ENCODE measurements around the gene MANEAL.

MANEAL gene

GRCh38 chr1:37794372-37795339 is 1.0 kb downstream of the MANEAL start:
- peaks cover 10% of the 10 kb centered on the region; the same call in 1 of the 2 replicates for H3K79me2 ChIP-seq (ENCODE audit: insufficient read depth, low read depth)
- H3K4me2 ChIP-seq = peak overlapping the region; percentile 95
- H4K20me1 ChIP-seq (ENCODE audit: insufficient read depth) = no peaks in the 10 kb centered on the region
- no peaks in the 10 kb centered on the region for H3K36me3 ChIP-seq (ENCODE audit: insufficient read depth)
- H3K27me3 ChIP-seq (ENCODE audit: insufficient read depth, low read depth) = no peaks in the 10 kb centered on the region
- peak overlapping the region; percentile 47; the same call in 1 of the 2 replicates for H2AFZ ChIP-seq (ENCODE audit: low read depth)
- H3K4me1 ChIP-seq (ENCODE audit: low read depth, poor library complexity, severe bottlenecking) = peaks cover 38% of the 10 kb centered on the region
- TF ChIP-seq CTCF (conservative IDR thresholded peaks at IDR 0.05; ENCODE audit: low read depth, low read length) = no peak
- H3K27ac ChIP-seq = no peak overlapping the region
- H3K4me3 ChIP-seq (IDR thresholded peaks at IDR 0.05; ENCODE audit: insufficient read depth, low read depth, low read length) = peak overlapping the region; percentile 71
- peak overlapping the region; percentile 69; the same call in 1 of the 2 replicates for H3K9ac ChIP-seq

- H3K79me2 ChIP-seq (ENCODE audit: insufficient read depth, low read depth) = peaks cover 10% of the 10 kb centered on the region; the same call in 1 of the 2 replicates
- H3K9ac ChIP-seq = no peak overlapping the region
- TF ChIP-seq CTCF (conservative IDR thresholded peaks at IDR 0.05; ENCODE audit: low read depth, low read length) = no peak
- no peak overlapping the region; the same call in 1 of the 2 replicates for H3K27ac ChIP-seq
- H4K20me1 ChIP-seq (ENCODE audit: insufficient read depth) = no peaks in the 10 kb centered on the region
- peak overlapping the region; percentile 95 for H3K4me2 ChIP-seq
- H2AFZ ChIP-seq (ENCODE audit: low read depth) = no peak overlapping the region
- H3K36me3 ChIP-seq (ENCODE audit: insufficient read depth) = no peaks in the 10 kb centered on the region
- H3K4me1 ChIP-seq (ENCODE audit: low read depth, poor library complexity, severe bottlenecking) = peaks cover 38% of the 10 kb centered on the region
- no peaks in the 10 kb centered on the region for H3K27me3 ChIP-seq (ENCODE audit: insufficient read depth, low read depth)
- H3K4me3 ChIP-seq (IDR thresholded peaks at IDR 0.05; ENCODE audit: insufficient read depth, low read depth, low read length) = peak overlapping the region; percentile 56
Observed at GRCh38 chr1:37795340-37796125, 1.9 kb downstream of the MANEAL start.

- H3K4me3 ChIP-seq (IDR thresholded peaks at IDR 0.05; ENCODE audit: insufficient read depth, low read depth, low read length) = no peak overlapping the region
- no peaks in the 10 kb centered on the region for H4K20me1 ChIP-seq (ENCODE audit: insufficient read depth)
- H3K4me1 ChIP-seq (ENCODE audit: low read depth, poor library complexity, severe bottlenecking) = peaks cover 38% of the 10 kb centered on the region
- TF ChIP-seq CTCF (conservative IDR thresholded peaks at IDR 0.05; ENCODE audit: low read depth, low read length) = no peak
- no peak overlapping the region for H3K27ac ChIP-seq
- H3K27me3 ChIP-seq (ENCODE audit: insufficient read depth, low read depth) = no peaks in the 10 kb centered on the region
- H3K4me2 ChIP-seq = no peak overlapping the region
- H3K36me3 ChIP-seq (ENCODE audit: insufficient read depth) = no peaks in the 10 kb centered on the region
- no peak overlapping the region for H2AFZ ChIP-seq (ENCODE audit: low read depth)
- peaks cover 10% of the 10 kb centered on the region; the same call in 1 of the 2 replicates for H3K79me2 ChIP-seq (ENCODE audit: insufficient read depth, low read depth)
- no peak overlapping the region for H3K9ac ChIP-seq
Observed at GRCh38 chr1:37797750-37798345, 4.2 kb downstream of the MANEAL start.

- TF ChIP-seq CTCF (conservative IDR thresholded peaks at IDR 0.05; ENCODE audit: low read depth, low read length) = no peak
- Histone ChIP-seq H3K4me2 (no peak overlapping the region), H4K20me1 (ENCODE audit: insufficient read depth) (peaks cover 8% of the 10 kb centered on the region), H3K4me1 (ENCODE audit: low read depth, poor library complexity, severe bottlenecking) (peaks cover 24% of the 10 kb centered on the region), H3K36me3 (ENCODE audit: insufficient read depth) (peaks cover 10% of the 10 kb centered on the region; the same call in 1 of the 2 replicates), H3K4me3 (IDR thresholded peaks at IDR 0.05; ENCODE audit: insufficient read depth, low read depth, low read length) (no peak overlapping the region), H2AFZ (ENCODE audit: low read depth) (no peak overlapping the region), H3K27me3 (ENCODE audit: insufficient read depth, low read depth) (no peaks in the 10 kb centered on the region), H3K9ac (no peak overlapping the region), H3K79me2 (ENCODE audit: insufficient read depth, low read depth) (peaks cover 25% of the 10 kb centered on the region), H3K27ac (no peak overlapping the region)
Observed at GRCh38 chr1:37802439-37802838, 8.8 kb downstream of the MANEAL start.

Measured in KMS-11 (cell line).